Activated CD4-positive, alpha-beta T cell treated with anti-CD3 and anti-CD28 coated beads for 36 hours (primary cell): ENCODE measurements around the gene COL5A1. TPM values are rescaled to one million over a fixed set of nuclear protein-coding genes. Genes with fewer than 3 reads are reported as not detected.

Experiments
- ATAC-seq: fragments of 200-7000 bp; cut with Tn5 transposase; one replicate; pipeline ENCODE4 v1.10.0; 2021; ENCODE audit warnings: mild to moderate bottlenecking, moderate library complexity
- CTCF ChIA-PET: fragments of 350-600 bp; sonication (Branson Sonifier 250); formaldehyde crosslinking; loops from one replicate; lab custom pipeline; 2021; ENCODE audit warnings: antibody characterized with exemption; lab: Charles Lee
- POLR2A ChIA-PET: fragments of 350-600 bp; sonication (Branson Sonifier 250); formaldehyde crosslinking; loops from one replicate; lab custom pipeline; 2021; ENCODE audit warnings: antibody characterized with exemption, inconsistent platforms; lab: Charles Lee
- DNase-seq: peaks from one replicate; pipeline ENCODE4 v3.0.0-alpha.2; 2020
- H3K27ac Mint-ChIP-seq: one replicate; pipeline ENCODE4 v1.8.0; 2021; ENCODE audit warnings: mixed read lengths
- H3K27me3 Mint-ChIP-seq: one replicate; pipeline ENCODE4 v1.8.0; 2021; ENCODE audit warnings: mixed read lengths
- H3K36me3 Mint-ChIP-seq: one replicate; pipeline ENCODE4 v1.8.0; 2021; ENCODE audit warnings: low read depth, mixed read lengths
- H3K4me1 Mint-ChIP-seq: one replicate; pipeline ENCODE4 v1.8.0; 2021; ENCODE audit warnings: mixed read lengths
- H3K4me3 Mint-ChIP-seq: one replicate; pipeline ENCODE4 v1.8.0; 2021; ENCODE audit warnings: mild to moderate bottlenecking, moderate library complexity, mixed read lengths
- H3K9me3 Mint-ChIP-seq: one replicate; pipeline ENCODE4 v1.8.0; 2021; ENCODE audit warnings: low read depth, mixed read lengths
- intact Hi-C, 2 experiments: fragments of 100-400 bp; cut with DNase I in 1 of 2; cut with micrococcal nuclease in 1 of 2; formaldehyde crosslinking; loops; one replicate each; pipeline versions ENCODE4 v1.14.2 to v1.15.1; 2022 to 2024; cut with DNase I, micrococcal nuclease
- total RNA-seq, 2 experiments: library from RNA; stranded (reverse); gene quantifications; one replicate each; pipeline ENCODE4 v1.2.3, GENCODE V29; 2021

COL5A1 gene
- total RNA-seq, 2 experiments from 2014 or later, result 0.07 to 0.16 TPM

GRCh38 chr9:134770972-134771971 lies 129.7 kb downstream of the COL5A1 start:
- Mint-ChIP-seq H3K36me3 (no peaks in the 10 kb centered on the region), H3K4me3 (no peak overlapping the region), H3K4me1 (peaks cover 2% of the 10 kb centered on the region), H3K27ac (no peak overlapping the region), H3K9me3 (no peaks in the 10 kb centered on the region), H3K27me3 (peaks cover 7% of the 10 kb centered on the region)
- ChIA-PET CTCF (no interaction called here), POLR2A (no interaction called here)
- intact Hi-C loops, result no loop called here
- DNase-seq, result peak; percentile 43
- ATAC-seq, result peak; percentile 19

GRCh38 chr9:134772331-134772730 lies 130.7 kb downstream of the COL5A1 start:
- ATAC-seq, result no peak

GRCh38 chr9:134773842-134774241 lies 132.2 kb downstream of the COL5A1 start:
- H3K27ac Mint-ChIP-seq, result no peak overlapping the region
- DNase-seq (no peak), ATAC-seq (no peak)
- ChIA-PET CTCF (no interaction called here), POLR2A (no interaction called here)
- H3K4me1 Mint-ChIP-seq, result peaks cover 2% of the 10 kb centered on the region
- no peaks in the 10 kb centered on the region for H3K9me3 Mint-ChIP-seq
- H3K4me3 Mint-ChIP-seq, result no peak overlapping the region
- H3K27me3 Mint-ChIP-seq, result peaks cover 5% of the 10 kb centered on the region
- H3K36me3 Mint-ChIP-seq, result no peaks in the 10 kb centered on the region
- intact Hi-C loops, result no loop called here

More at GRCh38 chr9:134772331-134772730, 130.7 kb downstream of the COL5A1 start:
- Mint-ChIP-seq H3K27me3 (peaks cover 7% of the 10 kb centered on the region), H3K27ac (no peak overlapping the region), H3K4me3 (no peak overlapping the region), H3K36me3 (no peaks in the 10 kb centered on the region), H3K9me3 (no peaks in the 10 kb centered on the region), H3K4me1 (peaks cover 2% of the 10 kb centered on the region)
- DNase-seq, result no peak
- CTCF ChIA-PET, result no interaction called here
- POLR2A ChIA-PET, result no interaction called here
- intact Hi-C loops, result no loop called here

- Mint-ChIP-seq H3K27ac (no peak overlapping the region), H3K9me3 (no peaks in the 10 kb centered on the region), H3K36me3 (no peaks in the 10 kb centered on the region), H3K4me3 (no peak overlapping the region), H3K27me3 (peaks cover 5% of the 10 kb centered on the region), H3K4me1 (peaks cover 2% of the 10 kb centered on the region)
- ATAC-seq (no peak), DNase-seq (no peak)
- intact Hi-C loops, result no loop called here
- ChIA-PET CTCF (no interaction called here), POLR2A (no interaction called here)
Measured at GRCh38 chr9:134774410-134774809, 132.8 kb downstream of the COL5A1 start.

GRCh38 chr9:134775081-134775951 lies 133.7 kb downstream of the COL5A1 start:
- ChIA-PET POLR2A (no interaction called here), CTCF (no interaction called here)
- Mint-ChIP-seq H3K4me1 (peaks cover 2% of the 10 kb centered on the region), H3K4me3 (no peak overlapping the region), H3K9me3 (no peaks in the 10 kb centered on the region), H3K27me3 (peaks cover 5% of the 10 kb centered on the region), H3K36me3 (no peaks in the 10 kb centered on the region), H3K27ac (no peak overlapping the region)
- intact Hi-C loops, result no loop called here
- no peak for ATAC-seq
- no peak for DNase-seq

GRCh38 chr9:134776080-134776796 lies 134.6 kb downstream of the COL5A1 start:
- H3K27ac Mint-ChIP-seq, result no peak overlapping the region
- no peaks in the 10 kb centered on the region for H3K36me3 Mint-ChIP-seq
- H3K4me3 Mint-ChIP-seq, result no peak overlapping the region
- ChIA-PET CTCF (no interaction called here), POLR2A (no interaction called here)
- intact Hi-C loops, result no loop called here
- no peaks in the 10 kb centered on the region for H3K9me3 Mint-ChIP-seq
- H3K4me1 Mint-ChIP-seq, result peaks cover 2% of the 10 kb centered on the region
- DNase-seq (no peak), ATAC-seq (no peak)
- peaks cover 5% of the 10 kb centered on the region for H3K27me3 Mint-ChIP-seq

- Mint-ChIP-seq H3K36me3 (no peaks in the 10 kb centered on the region), H3K9me3 (no peaks in the 10 kb centered on the region), H3K4me1 (no peaks in the 10 kb centered on the region), H3K4me3 (no peak overlapping the region), H3K27me3 (no peaks in the 10 kb centered on the region), H3K27ac (no peak overlapping the region)
- ATAC-seq (no peak), DNase-seq (no peak)
- ChIA-PET POLR2A (no interaction called here), CTCF (no interaction called here)
- intact Hi-C loops, result no loop called here
Measured at GRCh38 chr9:134777153-134777552, 135.6 kb downstream of the COL5A1 start.

DNA sequence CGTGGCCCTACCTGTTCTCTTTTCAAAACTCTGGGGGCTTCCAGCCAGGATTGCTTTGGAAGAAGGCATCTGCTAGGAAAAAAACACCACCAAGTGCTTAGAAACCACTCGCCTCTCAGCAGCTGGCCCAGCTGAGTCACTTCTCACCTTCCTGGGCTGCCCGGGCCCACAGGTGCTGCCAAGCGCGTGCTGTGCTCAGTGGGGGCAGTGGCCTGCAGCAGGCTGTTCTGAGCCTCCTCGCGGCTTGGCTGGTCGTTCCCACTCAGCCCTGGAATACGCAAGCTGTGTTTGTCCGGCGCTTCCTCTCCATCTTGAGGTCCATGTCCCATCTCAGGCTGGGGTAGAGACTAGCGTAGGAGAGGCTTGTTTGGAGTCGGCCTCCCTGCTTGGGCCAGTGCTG lies 136.6 kb downstream of the COL5A1 start:
- H3K27ac Mint-ChIP-seq, result no peak overlapping the region
- CTCF ChIA-PET, result no interaction called here
- no peaks in the 10 kb centered on the region for H3K4me1 Mint-ChIP-seq
- intact Hi-C loops, result no loop called here
- ATAC-seq (no peak), DNase-seq (no peak)
- POLR2A ChIA-PET, result no interaction called here
- H3K9me3 Mint-ChIP-seq, result no peaks in the 10 kb centered on the region
- H3K36me3 Mint-ChIP-seq, result no peaks in the 10 kb centered on the region
- H3K4me3 Mint-ChIP-seq, result no peak overlapping the region
- H3K27me3 Mint-ChIP-seq, result no peaks in the 10 kb centered on the region

DNA sequence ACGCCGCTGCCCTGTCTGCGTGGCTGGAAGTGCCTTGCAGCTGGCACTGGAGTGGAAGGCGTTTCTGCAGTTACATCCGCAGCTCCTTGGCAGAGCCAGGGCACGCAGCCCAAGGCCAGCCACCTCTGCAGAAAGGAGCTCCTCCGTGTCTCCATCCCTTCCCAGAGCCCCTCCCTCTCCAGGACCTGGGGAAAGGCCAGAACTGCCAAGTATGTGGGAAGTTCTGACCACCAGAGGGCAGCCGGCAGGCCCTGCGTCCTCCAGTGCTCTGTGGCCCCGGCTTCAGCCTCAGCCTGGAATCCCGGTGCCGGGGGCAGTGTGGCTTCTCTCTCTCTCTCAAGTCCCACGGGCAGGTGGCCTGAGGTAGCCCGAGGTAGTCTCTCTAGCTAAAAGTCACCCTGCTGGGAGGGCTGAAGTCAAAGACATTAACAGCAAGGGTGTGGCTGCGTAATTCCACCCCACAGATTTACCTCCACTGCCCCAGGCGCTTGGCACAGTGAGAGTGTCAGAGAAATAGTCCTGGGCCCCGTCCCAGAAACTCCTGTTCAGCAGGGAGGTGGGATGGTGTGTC lies 137.3 kb downstream of the COL5A1 start:
- H3K27me3 Mint-ChIP-seq, result no peaks in the 10 kb centered on the region
- no peak overlapping the region for H3K27ac Mint-ChIP-seq
- no peak for ATAC-seq
- H3K36me3 Mint-ChIP-seq, result no peaks in the 10 kb centered on the region
- POLR2A ChIA-PET, result no interaction called here
- H3K9me3 Mint-ChIP-seq, result no peaks in the 10 kb centered on the region
- H3K4me3 Mint-ChIP-seq, result no peak overlapping the region
- intact Hi-C loops, result no loop called here
- DNase-seq, result no peak
- CTCF ChIA-PET, result no interaction called here
- no peaks in the 10 kb centered on the region for H3K4me1 Mint-ChIP-seq

- ChIA-PET POLR2A (no interaction called here), CTCF (interaction anchor here (1.0 kb wide), 1 partner anchor 14 kb away, joined by 3 read pairs; no protein-coding TSS in a partner anchor)
- ATAC-seq (no peak), DNase-seq (no peak)
- H3K4me3 Mint-ChIP-seq, result no peak overlapping the region
- H3K36me3 Mint-ChIP-seq, result no peaks in the 10 kb centered on the region
- intact Hi-C loops, result no loop called here
- H3K4me1 Mint-ChIP-seq, result no peaks in the 10 kb centered on the region
- no peak overlapping the region for H3K27ac Mint-ChIP-seq
- no peaks in the 10 kb centered on the region for H3K27me3 Mint-ChIP-seq
- no peaks in the 10 kb centered on the region for H3K9me3 Mint-ChIP-seq
Measured at GRCh38 chr9:134779640-134780039, 138.0 kb downstream of the COL5A1 start.
